Superior temporal gyrus (tissue), 1 donor: ENCODE results near the gene ARHGAP24.

Experiments
- DNase-seq: peaks from one replicate; pipeline ENCODE4 v3.0.0-alpha.2; 2016; ENCODE audit errors: extremely low spot score

Gene ARHGAP24

GRCh38 chr4:85777908-85778631 lies 303.1 kb downstream of the ARHGAP24 start:
- DNase-seq: no peak

DNA sequence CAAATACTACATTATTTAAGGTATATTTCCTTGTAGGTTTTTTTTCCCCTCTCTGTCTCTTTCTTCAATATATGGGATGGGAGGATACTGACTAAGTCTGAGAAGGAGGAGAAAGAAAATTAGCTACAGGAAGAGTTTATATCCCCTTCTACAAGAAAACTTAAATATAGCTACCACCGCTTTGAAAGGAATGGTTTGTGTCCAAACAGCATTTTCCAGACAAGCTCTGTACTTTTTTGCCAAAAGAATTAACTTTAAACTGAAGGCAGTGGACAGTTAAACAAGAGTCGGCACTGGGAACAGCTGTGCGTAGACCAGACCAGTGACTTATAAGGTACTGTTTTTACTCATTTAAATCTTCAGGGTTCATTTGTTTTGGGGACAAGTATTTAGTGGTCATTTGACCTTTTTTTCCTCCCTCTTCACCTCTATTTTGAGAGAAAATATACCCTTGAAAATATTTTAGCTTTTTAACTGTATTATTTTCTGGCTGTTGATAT lies 303.7 kb downstream of the ARHGAP24 start:
- DNase-seq: no peak

- DNase-seq: no peak
Observed at GRCh38 chr4:85779165-85779564, 304.2 kb downstream of the ARHGAP24 start.

DNA sequence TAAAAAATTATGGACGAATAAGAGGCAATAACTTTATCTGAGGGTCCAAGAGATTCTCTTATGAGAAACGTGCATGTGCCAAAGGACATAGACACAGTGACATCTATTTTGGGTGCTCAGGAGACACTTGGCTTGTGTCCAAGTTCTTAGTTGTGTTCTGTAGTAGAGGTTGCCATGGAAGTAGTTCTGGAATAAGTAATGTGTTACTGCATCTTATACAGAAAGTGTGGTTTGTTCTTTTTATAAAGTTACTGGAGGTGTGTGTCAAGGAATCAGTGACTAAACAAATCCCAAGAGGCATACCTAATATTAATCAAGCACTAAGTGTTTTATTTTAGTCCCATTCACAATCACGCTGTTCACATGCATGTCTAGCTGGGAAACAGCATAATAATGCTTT lies 305.7 kb downstream of the ARHGAP24 start:
- DNase-seq: no peak

- no peak for DNase-seq
Observed at GRCh38 chr4:85783483-85783882, 308.5 kb downstream of the ARHGAP24 start.

GRCh38 chr4:85783900-85784299 lies 308.9 kb downstream of the ARHGAP24 start:
- no peak for DNase-seq

DNA sequence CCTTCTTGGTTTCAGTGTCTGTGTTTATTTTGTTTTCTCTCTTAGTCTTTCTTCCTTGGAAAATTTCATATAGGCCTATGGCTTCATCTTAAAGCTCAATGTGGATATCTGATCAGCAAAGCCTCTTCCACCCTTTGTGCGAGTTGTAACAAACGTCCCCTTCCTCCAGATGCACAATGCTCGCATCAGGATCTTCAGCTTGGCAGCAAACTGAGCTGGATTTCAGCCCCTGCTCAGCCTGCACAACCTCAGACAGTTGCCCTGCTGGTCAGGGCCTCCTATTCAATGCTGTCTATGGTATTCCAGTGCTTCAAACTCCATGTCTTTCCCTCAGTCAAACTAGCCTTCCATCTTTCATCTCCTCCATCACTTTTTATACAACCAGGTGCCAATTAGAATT lies 309.4 kb downstream of the ARHGAP24 start:
- peak; percentile 70 for DNase-seq

GRCh38 chr4:85784947-85785346 lies 310.0 kb downstream of the ARHGAP24 start:
- no peak for DNase-seq

GRCh38 chr4:85787133-85787532 lies 312.2 kb downstream of the ARHGAP24 start:
- no peak for DNase-seq

GRCh38 chr4:85788604-85789003 lies 313.7 kb downstream of the ARHGAP24 start:
- no peak for DNase-seq

- no peak for DNase-seq
Observed at GRCh38 chr4:85789241-85789640, 314.3 kb downstream of the ARHGAP24 start.

DNA sequence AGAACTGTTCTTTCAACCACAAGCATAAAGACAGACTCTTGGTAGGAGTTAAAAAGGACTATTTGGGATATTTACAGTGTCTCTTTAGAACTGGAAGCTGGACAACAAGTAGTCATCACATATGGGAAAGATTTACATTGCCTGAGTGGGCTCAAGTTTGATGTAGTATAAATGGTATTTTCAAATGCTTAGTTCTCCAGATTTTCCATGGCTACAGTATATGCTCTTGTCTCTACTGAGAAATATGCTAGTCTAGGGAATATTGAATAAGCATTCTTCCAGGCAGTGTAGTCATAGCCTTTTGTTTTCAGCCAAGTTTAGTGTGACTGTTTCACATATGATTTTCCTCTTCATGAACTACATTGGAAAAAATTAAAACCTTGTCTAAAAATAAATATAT lies 315.6 kb downstream of the ARHGAP24 start:
- no peak for DNase-seq

DNA sequence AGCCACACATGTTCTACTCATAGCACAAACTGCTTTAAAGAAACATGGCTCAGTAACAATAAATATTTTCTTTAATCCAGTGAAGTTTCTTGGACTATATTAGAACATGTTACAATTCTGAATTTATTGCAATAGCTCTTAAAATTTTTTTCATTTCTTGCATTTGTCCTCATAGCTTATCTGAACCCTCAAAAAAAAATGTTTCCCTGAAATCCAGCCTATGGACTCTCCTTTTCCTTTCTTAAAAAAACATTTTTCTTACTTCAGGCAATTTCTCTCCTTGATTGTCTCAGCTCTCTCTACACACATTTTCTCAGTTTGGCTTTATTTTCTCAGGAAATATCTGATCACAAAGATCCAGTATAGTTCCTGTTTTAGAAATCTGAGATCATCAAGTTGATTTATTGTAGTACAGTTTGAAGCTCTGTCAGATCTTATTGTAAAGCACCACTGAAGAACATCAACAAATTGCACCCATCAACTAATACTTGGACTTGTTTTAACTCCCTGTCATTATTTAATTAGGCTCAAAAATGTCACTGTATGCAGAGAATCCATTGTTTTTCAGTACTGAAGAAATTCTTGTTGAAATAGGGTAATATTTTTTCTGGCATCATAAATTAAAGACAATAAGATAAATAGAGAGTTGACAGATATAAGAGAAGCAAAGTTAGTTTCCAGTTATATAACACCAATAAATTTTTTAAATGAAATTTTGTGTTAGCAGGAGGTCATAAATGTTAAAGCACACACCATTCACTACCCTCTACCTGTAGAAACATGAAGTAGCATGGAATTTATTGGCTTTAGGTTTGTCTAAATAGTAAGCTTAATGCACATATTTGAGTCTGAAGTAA lies 317.7 kb downstream of the ARHGAP24 start:
- no peak for DNase-seq

DNA sequence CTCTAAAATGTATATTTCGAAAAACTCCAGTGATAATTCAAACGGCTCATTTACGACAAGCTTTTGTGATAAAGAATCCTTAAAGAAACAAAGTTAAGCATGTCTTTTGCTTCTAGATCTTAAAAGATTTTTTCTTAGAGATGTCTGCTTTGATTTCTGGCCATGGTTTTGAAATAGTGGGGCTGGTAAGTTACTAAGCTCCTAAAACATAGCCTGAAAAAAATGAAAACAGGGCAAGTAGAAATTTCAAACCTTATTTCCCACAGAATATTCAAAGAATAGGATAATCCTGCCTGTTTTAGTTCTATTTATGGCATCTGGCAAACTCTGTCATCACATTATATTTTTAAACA lies 318.3 kb downstream of the ARHGAP24 start:
- DNase-seq: no peak

DNA sequence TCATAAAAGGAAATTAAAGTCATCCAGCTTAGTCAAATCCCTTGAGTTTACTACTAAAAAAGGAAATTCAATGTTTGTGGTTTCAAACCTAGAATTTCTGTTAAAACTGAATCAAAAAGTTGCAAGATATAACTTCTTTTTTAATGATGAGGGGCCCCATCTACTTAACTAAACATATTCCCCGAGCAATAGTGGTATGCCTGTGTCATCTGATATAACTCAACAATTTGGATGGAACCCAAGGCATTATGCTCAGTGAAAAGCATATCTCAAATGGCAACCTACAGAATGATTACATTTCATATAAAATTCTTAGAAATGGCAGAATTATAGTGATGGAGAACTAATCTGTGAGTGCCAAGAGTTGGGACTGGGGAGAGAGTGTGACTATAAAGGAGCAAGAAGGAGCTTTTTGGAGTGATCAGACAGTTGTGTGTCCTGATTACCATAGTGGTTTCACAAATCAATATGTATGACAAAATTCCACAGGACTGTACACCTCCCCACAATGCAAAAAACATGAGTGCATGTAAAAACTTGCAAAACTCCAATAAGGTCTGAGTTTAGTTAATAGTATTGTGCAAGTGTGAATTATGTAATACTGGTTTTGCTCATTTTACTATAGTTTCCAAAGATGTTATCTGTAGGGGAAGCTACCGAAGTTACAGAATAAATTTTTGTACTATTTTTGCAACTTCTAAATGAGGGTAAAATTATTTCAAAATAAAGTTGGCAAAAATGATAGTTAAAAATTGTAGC lies 323.2 kb downstream of the ARHGAP24 start:
- no peak for DNase-seq

DNA sequence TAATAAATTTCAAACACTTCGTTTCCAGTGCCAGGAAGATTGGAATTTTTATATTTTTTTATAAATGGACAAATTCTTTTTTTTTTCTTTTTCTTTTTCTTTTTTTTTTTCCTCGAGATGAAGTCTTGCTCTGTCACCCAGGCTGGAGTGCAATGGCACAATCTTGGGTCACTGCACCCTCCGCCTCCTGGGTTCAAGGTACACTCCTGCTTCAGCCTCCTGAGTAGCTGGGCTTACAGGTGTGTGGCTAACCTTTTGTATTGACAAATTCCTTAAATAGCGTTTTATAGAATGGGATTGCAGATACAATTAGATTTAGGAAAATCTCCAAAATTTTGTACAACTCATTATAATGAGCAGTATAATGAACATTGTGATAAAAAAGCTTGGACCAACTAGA lies 328.9 kb downstream of the ARHGAP24 start:
- no peak for DNase-seq

- DNase-seq: no peak
Observed at GRCh38 chr4:85805891-85806290, 330.9 kb downstream of the ARHGAP24 start.

- DNase-seq: no peak
Observed at GRCh38 chr4:85806334-85806733, 331.4 kb downstream of the ARHGAP24 start.

DNA sequence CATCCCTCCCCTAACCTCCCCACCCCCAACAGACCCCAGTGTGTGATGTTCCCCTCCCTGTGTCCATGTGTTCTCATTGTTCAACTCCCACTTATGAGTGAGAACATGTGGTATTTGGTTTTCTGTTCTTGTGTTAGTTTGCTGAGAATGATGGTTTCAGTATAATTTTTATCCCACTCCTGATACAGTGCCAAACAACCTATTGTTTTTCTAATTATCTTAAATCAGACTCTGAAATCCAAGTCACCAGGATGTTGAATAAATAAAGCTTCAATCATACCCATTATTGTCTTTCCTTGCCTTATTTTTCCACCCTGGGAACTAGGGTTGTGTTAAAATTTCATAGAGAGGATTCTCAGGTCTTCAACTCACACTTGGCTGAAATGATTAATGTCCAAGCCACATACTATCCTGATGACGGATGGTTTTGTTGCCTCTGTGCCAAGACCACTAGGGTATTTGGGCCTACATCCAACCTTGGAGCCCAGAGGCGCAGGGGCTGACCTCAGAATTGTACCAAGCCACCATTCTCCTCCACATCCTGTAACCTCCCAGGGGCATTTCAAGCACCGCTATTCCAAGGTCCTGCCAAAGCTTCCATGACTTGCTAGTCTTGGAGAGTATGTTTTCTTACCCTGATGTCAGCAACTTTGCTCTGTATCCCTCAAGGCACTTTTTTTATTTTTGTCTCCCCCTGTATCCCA lies 332.4 kb downstream of the ARHGAP24 start:
- no peak for DNase-seq

DNA sequence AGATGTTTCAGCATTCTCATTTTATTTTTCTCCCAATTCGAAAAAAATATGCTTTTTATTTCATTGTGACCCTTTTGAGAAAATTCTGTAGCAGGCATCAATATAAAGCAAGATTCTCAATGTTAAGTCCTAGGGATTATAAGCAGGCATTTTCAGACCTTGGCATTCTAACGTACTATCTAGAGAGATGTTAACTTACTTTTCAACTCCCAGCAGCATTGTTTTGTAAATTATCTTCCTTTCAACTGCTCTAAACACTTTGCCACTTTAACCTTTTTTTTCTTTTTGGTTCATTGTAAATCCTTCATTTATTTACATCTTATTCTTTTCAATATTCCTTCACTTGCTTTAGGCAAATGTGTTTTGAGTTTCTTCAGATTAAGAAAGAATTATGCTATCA lies 333.2 kb downstream of the ARHGAP24 start:
- no peak for DNase-seq

GRCh38 chr4:85808864-85809263 lies 333.9 kb downstream of the ARHGAP24 start:
- no peak for DNase-seq

GRCh38 chr4:85812776-85813175 lies 337.8 kb downstream of the ARHGAP24 start:
- no peak for DNase-seq
